Measurements from ENCODE around the gene FBXO48. TPM values are rescaled to one million over a fixed set of nuclear protein-coding genes. Genes with fewer than 3 reads are reported as not detected.

The FBXO48 gene
- total RNA-seq, 1 donor = 0.99 TPM

DNA sequence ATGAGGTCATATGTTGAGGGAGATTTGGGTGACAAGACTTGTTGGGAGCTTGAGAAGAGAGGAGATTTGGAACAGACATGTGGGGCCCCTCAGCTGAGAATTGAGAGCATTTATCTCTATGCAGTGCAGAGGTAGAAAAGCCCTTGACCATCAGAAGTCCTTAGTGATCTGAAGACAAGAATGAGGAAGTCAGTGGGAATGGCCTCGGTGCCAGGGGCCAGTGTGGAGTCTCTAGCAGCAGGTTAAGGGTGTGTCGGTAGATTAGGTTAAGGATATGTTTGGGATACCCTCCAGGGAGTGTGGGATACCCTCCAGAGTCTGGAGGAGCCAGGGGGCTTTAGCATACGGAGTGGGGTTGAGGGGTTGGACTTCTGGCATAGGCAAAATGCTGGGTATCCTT, 41.6 kb downstream of the FBXO48 start:
- DNase-seq (ENCODE audit: low read depth) = no peak
- TF ChIP-seq, protein P1, sequence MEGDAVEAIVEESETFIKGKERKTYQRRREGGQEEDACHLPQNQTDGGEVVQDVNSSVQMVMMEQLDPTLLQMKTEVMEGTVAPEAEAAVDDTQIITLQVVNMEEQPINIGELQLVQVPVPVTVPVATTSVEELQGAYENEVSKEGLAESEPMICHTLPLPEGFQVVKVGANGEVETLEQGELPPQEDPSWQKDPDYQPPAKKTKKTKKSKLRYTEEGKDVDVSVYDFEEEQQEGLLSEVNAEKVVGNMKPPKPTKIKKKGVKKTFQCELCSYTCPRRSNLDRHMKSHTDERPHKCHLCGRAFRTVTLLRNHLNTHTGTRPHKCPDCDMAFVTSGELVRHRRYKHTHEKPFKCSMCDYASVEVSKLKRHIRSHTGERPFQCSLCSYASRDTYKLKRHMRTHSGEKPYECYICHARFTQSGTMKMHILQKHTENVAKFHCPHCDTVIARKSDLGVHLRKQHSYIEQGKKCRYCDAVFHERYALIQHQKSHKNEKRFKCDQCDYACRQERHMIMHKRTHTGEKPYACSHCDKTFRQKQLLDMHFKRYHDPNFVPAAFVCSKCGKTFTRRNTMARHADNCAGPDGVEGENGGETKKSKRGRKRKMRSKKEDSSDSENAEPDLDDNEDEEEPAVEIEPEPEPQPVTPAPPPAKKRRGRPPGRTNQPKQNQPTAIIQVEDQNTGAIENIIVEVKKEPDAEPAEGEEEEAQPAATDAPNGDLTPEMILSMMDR (IDR thresholded peaks at IDR 0.05; ENCODE audit: insufficient read depth, low read length) = no peak
- H3K4me3 ChIP-seq (ENCODE audit: low read depth, low read length) = no peak overlapping the region

DNA sequence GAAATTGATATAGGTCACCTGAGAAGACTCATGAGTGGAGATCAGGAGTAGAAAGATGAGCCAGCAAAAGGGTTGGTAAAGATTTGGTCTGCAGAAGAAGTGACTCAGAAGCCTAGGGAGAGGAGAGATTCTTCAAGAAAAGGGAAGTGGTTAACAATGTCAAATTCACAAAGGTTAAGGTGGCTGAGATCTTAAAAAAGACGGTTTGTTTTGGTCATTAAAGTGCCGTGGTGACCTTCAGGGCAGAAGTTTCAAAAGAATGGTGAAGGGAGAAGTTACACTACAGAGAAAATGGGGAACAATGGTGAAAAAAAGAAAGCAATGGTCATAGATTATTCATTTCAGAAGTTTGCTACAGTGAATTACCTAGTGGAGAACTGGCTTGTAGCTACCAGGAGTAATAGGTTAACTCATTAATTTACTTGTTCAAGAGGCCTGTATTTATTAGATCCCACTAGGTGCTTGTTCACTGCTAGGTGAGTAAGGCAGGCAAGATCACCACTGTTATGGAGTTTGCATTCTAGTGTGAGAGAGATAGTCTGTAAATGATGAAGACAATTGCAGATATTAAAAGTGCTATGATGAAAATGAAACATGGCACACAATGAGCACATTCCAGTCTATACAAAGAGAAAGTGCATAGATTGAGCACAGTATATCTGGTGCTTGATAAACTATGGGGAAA, 43.0 kb downstream of the FBXO48 start:
- TF ChIP-seq, protein P1 (IDR thresholded peaks at IDR 0.05; ENCODE audit: insufficient read depth, low read length) = no peak
- DNase-seq (ENCODE audit: low read depth) = no peak
- no peak overlapping the region for H3K4me3 ChIP-seq (ENCODE audit: low read depth, low read length)

DNA sequence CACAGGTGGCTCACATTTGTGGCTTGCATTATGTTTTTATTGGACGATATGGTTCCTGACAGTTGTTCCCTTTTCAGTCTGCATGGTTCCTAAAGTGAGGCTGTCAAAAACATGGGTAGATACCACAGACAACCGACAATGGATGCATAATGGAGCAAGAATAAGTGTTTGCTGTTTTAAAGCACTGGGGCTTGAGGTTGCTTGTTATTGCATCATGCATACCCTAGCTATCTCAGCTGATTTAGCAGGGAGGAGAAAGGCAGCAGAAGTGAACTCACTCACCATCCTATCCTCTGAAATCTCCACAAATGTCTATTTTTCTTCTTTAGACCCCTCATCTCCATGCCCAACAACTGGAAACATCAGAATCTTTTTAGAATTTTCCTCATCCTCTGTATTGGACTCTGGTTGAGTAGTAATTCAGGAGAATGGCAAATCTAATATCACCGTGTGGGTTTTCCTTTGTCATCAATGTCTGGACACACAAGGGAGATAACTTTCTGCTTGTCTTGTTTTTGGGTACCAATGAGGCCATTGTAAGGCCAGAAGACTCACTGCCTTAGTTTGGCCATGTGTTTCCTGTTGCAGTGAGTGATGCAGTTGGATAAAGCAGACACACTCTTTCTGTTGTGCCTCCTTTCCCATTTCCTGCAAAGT, 46.7 kb downstream of the FBXO48 start:
- DNase-seq (ENCODE audit: low read depth) = peak; percentile 80
- TF ChIP-seq, protein P1 (IDR thresholded peaks at IDR 0.05; ENCODE audit: insufficient read depth, low read length) = no peak
- no peak overlapping the region for H3K4me3 ChIP-seq (ENCODE audit: low read depth, low read length)

DNA sequence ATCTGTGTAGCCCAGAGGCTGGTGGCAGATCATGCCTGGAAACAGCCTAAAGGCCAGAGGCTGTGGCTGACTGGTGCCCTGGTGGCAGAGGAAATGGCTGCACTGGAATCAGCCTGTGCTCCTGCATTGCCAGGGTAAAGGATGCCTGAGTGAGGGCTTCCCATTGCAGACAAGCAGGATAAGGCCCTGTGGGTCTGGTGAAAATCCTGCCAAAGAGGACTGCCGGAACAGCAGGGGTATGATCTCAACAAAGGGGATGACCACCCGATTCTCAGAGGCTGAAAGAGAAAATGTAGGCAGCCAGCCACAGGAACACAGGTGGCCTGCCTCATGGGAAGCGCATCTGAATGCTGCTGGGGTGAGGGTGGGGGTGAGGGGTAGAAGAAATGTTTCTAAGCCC, 48.2 kb downstream of the FBXO48 start:
- DNase-seq (ENCODE audit: low read depth) = no peak
- H3K4me3 ChIP-seq (ENCODE audit: low read depth, low read length) = no peak overlapping the region
- TF ChIP-seq, protein P1 (IDR thresholded peaks at IDR 0.05; ENCODE audit: insufficient read depth, low read length) = no peak

DNA sequence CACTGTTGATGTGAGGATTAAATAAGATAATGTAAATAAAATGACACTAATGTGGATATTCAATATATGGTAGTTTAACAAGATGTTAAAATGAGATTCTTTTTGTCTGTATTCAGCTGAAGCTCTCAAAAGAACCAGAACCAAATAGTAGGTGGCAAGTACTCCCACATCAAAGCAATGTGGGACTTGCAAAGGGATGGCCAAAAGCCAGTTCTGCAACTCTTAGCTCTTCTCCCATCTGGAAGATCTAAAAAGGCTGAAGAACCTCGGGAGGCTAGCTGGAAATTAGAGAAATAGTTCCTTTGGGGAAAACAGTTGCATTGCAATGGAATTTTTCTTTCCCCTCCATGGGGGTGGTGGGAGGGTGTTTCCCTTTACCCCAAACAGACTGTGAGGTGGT, 48.7 kb downstream of the FBXO48 start:
- H3K4me3 ChIP-seq (ENCODE audit: low read depth, low read length) = no peak overlapping the region
- no peak for DNase-seq (ENCODE audit: low read depth)
- TF ChIP-seq, protein P1 (IDR thresholded peaks at IDR 0.05; ENCODE audit: insufficient read depth, low read length) = no peak

DNA sequence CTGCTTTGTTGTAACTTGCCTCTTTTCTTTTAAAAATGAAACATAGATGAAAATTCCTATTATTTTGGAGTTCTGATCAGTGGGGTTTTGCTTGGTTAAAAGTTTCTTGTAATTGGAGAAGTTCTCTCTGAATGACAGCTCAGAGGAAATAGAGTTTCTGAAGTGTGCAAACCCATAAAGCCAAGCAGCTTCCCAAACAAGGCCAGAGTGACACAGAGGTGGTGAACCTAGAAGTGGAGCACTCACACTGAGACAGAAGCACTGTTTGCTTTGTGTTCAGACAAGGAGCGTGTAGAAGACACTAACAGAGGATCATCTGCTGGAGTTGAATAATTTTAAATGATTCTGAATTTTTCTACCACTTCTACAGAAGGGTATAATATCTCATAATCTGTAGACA, 49.2 kb downstream of the FBXO48 start:
- TF ChIP-seq, protein P1 (IDR thresholded peaks at IDR 0.05; ENCODE audit: insufficient read depth, low read length) = no peak
- no peak overlapping the region for H3K4me3 ChIP-seq (ENCODE audit: low read depth, low read length)

More for the DNA sequence above, 49.2 kb downstream of the FBXO48 start:
- DNase-seq (ENCODE audit: low read depth) = no peak
